HepG2 (cell line): ENCODE measurements around the gene GON7. TPM values are rescaled to one million over a fixed set of nuclear protein-coding genes. Genes with fewer than 3 reads are reported as not detected.
A peak's percentile ranks its signal among the peaks of the same experiment; 100 is the strongest.

ENCODE experiments used
- AFF4 ChIP-seq: sonication (generic); formaldehyde crosslinking; IDR thresholded peaks from 2 replicates; pipeline ENCODE4 v1.4.0; 2020; ENCODE audit warnings: missing genetic modification reagents
- ARNTL ChIP-seq: sonication (generic); formaldehyde crosslinking; IDR thresholded peaks from 2 replicates; pipeline ENCODE4 v1.4.0; 2020; ENCODE audit warnings: mild to moderate bottlenecking, missing genetic modification reagents
- BRCA1 ChIP-seq: sonication (generic); formaldehyde crosslinking; IDR thresholded peaks from 2 replicates; pipeline ENCODE4 v1.4.0; 2020; ENCODE audit warnings: missing genetic modification reagents
- ELF3 ChIP-seq: IDR thresholded peaks from 2 replicates; pipeline ENCODE4 v1.6.1; 2016; ENCODE audit warnings: missing genetic modification reagents, missing compliant biosample characterization
- ERF ChIP-seq: IDR thresholded peaks from 2 replicates; pipeline ENCODE4 v1.6.1; 2018; ENCODE audit warnings: missing biosample characterization, missing genetic modification reagents
- FOXO4 ChIP-seq: sonication (generic); formaldehyde crosslinking; conservative IDR thresholded peaks from 2 replicates; pipeline ENCODE4 v1.8.1; 2023; ENCODE audit warnings: missing genetic modification reagents
- GABPB1 ChIP-seq: IDR thresholded peaks from 2 replicates; pipeline ENCODE4 v1.6.1; 2016; ENCODE audit warnings: mild to moderate bottlenecking, missing genetic modification reagents, moderate library complexity, missing compliant biosample characterization
- MED8 ChIP-seq: sonication (generic); formaldehyde crosslinking; IDR thresholded peaks from 2 replicates; pipeline ENCODE4 v1.8.1; 2023; ENCODE audit warnings: mild to moderate bottlenecking, missing genetic modification reagents; ENCODE audit not compliant: insufficient replicate concordance
- MXI1 ChIP-seq: IDR thresholded peaks from 3 replicates; pipeline ENCODE4 v1.6.1; 2012; ENCODE audit warnings: low read depth, low read length, inconsistent platforms, borderline replicate concordance
- NKX3-1 ChIP-seq: sonication (generic); formaldehyde crosslinking; IDR thresholded peaks from 2 replicates; pipeline ENCODE4 v1.5.0; 2020; ENCODE audit warnings: missing genetic modification reagents
- PPARG ChIP-seq: conservative IDR thresholded peaks from 2 replicates; pipeline ENCODE4 v1.6.1; 2016; ENCODE audit warnings: missing biosample characterization, missing genetic modification reagents
- PRDM10 ChIP-seq: sonication (generic); formaldehyde crosslinking; IDR thresholded peaks from 2 replicates; pipeline ENCODE4 v1.4.0; 2020; ENCODE audit warnings: low read depth, missing genetic modification reagents
- RBM39 ChIP-seq: fragments of 200-400 bp; formaldehyde crosslinking; IDR thresholded peaks from one replicate; pipeline ENCODE4 v1.6.1; 2018; ENCODE audit warnings: antibody characterized with exemption, mild to moderate bottlenecking, low read depth, low read length; ENCODE audit not compliant: poor library complexity, severe bottlenecking
- ZC3H4 ChIP-seq: sonication (generic); formaldehyde crosslinking; IDR thresholded peaks from 2 replicates; pipeline ENCODE4 v1.4.0; 2020; ENCODE audit warnings: missing genetic modification reagents, borderline replicate concordance
- ZFX ChIP-seq: sonication (generic); formaldehyde crosslinking; IDR thresholded peaks from 2 replicates; pipeline ENCODE4 v1.4.0; 2020; ENCODE audit warnings: mild to moderate bottlenecking, low read depth, missing genetic modification reagents, moderate library complexity
- ZNF235 ChIP-seq: sonication (generic); formaldehyde crosslinking; IDR thresholded peaks from 2 replicates; pipeline ENCODE4 v1.8.1; 2023; ENCODE audit warnings: mild to moderate bottlenecking, missing genetic modification reagents, borderline replicate concordance
- ZNF292 ChIP-seq: sonication (generic); formaldehyde crosslinking; IDR thresholded peaks from 2 replicates; pipeline ENCODE4 v1.8.1; 2022; ENCODE audit warnings: mild to moderate bottlenecking, low read depth, missing genetic modification reagents, borderline replicate concordance
- ZNF44 ChIP-seq: sonication (generic); formaldehyde crosslinking; IDR thresholded peaks from 2 replicates; pipeline ENCODE4 v1.5.1; 2020; ENCODE audit warnings: mild to moderate bottlenecking, missing genetic modification reagents
- ZNF670 ChIP-seq: sonication (generic); formaldehyde crosslinking; IDR thresholded peaks from 2 replicates; pipeline ENCODE4 v1.8.0; 2022; ENCODE audit warnings: mild to moderate bottlenecking, missing genetic modification reagents, borderline replicate concordance
- ZNF766 ChIP-seq: sonication (generic); formaldehyde crosslinking; IDR thresholded peaks from 2 replicates; pipeline ENCODE4 v1.5.0; 2020; ENCODE audit warnings: missing genetic modification reagents, borderline replicate concordance
- ZNF768 ChIP-seq: sonication (generic); formaldehyde crosslinking; IDR thresholded peaks from 2 replicates; pipeline ENCODE4 v1.4.0; 2020; ENCODE audit warnings: missing genetic modification reagents
- polyA plus RNA-seq, 8 experiments: library from polyadenylated mRNA; depleted of rRNA in 3 of 8; stranded (reverse) in 7 of 8; unstranded in 1 of 8; fragments of >200 nt; fragmentation: Illumina TruSeq in 4 of 8; extraction: Trizol in 4 of 8; gene quantifications; 2 replicates each; pipeline versions ENCODE4 v1.2.1 to v1.2.3, GENCODE V29; 2011 to 2016; ENCODE audit warnings: low read depth in 4 of 8, missing spikeins in 1 of 8, mixed read lengths in 1 of 8; ENCODE audit not compliant: insufficient read depth in 1 of 8
- total RNA-seq, 5 experiments: library from RNA; depleted of rRNA; stranded (reverse); fragments of >200 nt; fragmentation: Illumina TruSeq; extraction: Trizol; gene quantifications; 2 replicates each; pipeline ENCODE4 v1.2.3, GENCODE V29; 2016; ENCODE audit warnings: low read depth in 1 of 5

GON7 gene
- total and polyA plus RNA-seq, 2 of the 13 experiments (the other 11 are each of a cell fraction or from before 2014, with no cell fraction given): 11.9 to 28.0 TPM

GRCh38 chr14:93206793-93207467 is at the start of gene GON7, which contains the start of gene UBR7 (continued):
- TF ChIP-seq FOXO4: no peak
- peak; percentile 78; the same call in 1 of the 2 replicates for TF ChIP-seq ZNF670 (CRISPR knock-in tag)
- TF ChIP-seq NKX3-1 (CRISPR knock-in tag): no peak; the same call in 1 of the 2 replicates
- TF ChIP-seq ELF3 (CRISPR knock-in tag): peak; percentile 98
- TF ChIP-seq BRCA1 (CRISPR knock-in tag): no peak
- TF ChIP-seq ERF: peak; percentile 76; the same call in 1 of the 2 replicates
- TF ChIP-seq MXI1: peak; percentile 93; the same call in 2 of the 3 replicates
- TF ChIP-seq GABPB1 (CRISPR knock-in tag): peak; percentile 97
- 0 out of 2 replicates have a peak, but pooled peaks have one; percentile 39 for TF ChIP-seq ZNF44
- TF ChIP-seq PPARG (CRISPR knock-in tag): 0 out of 2 replicates have a peak, but pooled peaks have one; percentile 25
- TF ChIP-seq ZNF766 (CRISPR knock-in tag): peak; percentile 62
- TF ChIP-seq ARNTL: peak; percentile 24
- no peak; the same call in 1 of the 2 replicates for TF ChIP-seq ZNF768
- TF ChIP-seq ZFX (CRISPR knock-in tag): peak; percentile 92
- TF ChIP-seq ZNF292 (CRISPR knock-in tag): no peak; the same call in 1 of the 2 replicates
- peak; percentile 39 for TF ChIP-seq RBM39
- TF ChIP-seq MED8: no peak
- no peak for TF ChIP-seq AFF4 (CRISPR knock-in tag)
- no peak for TF ChIP-seq ZC3H4 (CRISPR knock-in tag)
- TF ChIP-seq PRDM10 (CRISPR knock-in tag): no peak
- TF ChIP-seq ZNF235: no peak
